Measurements from ENCODE around the gene PLCL2. TPM values are rescaled to one million over a fixed set of nuclear protein-coding genes. Genes with fewer than 3 reads are reported as not detected.

PLCL2 gene
- total RNA-seq, 4 donors from 2014 or later = 1.4 to 4.5 (median 3.9) TPM

GRCh38 chr3:17023006-17023664 lies 138.4 kb downstream of the PLCL2 start:
- TF ChIP-seq POLR2A (IDR thresholded peaks at IDR 0.05) = no peak
- TF ChIP-seq CTCF (IDR thresholded peaks at IDR 0.05) = no peak
- no peak overlapping the region for H3K4me3 ChIP-seq (ENCODE audit: low read depth, poor library complexity, severe bottlenecking)
- 49 to 51% methylated on average over 6 of the region's 6 CpGs for WGBS, 2 donors
- DNase-seq (ENCODE audit: low spot score in 2 of 2) = no peak
- intact Hi-C loops (cut with DNase I; ENCODE audit: low total_unique reads) = no loop called here

GRCh38 chr3:17025594-17026139 lies 140.9 kb downstream of the PLCL2 start:
- DNase-seq (ENCODE audit: low spot score in 2 of 2) = no peak
- no peak overlapping the region for H3K4me3 ChIP-seq (ENCODE audit: low read depth, poor library complexity, severe bottlenecking)
- WGBS, 2 donors = 90 to 93% methylated on average over 5 of the region's 5 CpGs
- intact Hi-C loops (cut with DNase I; ENCODE audit: low total_unique reads) = no loop called here
- TF ChIP-seq CTCF (IDR thresholded peaks at IDR 0.05) = no peak
- TF ChIP-seq POLR2A (IDR thresholded peaks at IDR 0.05) = no peak

GRCh38 chr3:17027318-17027717 lies 142.6 kb downstream of the PLCL2 start:
- 74 to 85% methylated on average over 1 of the region's 1 CpG for WGBS, 2 donors
- no peak for TF ChIP-seq POLR2A (IDR thresholded peaks at IDR 0.05)
- no peak overlapping the region for H3K4me3 ChIP-seq (ENCODE audit: low read depth, poor library complexity, severe bottlenecking)
- intact Hi-C loops (cut with DNase I; ENCODE audit: low total_unique reads) = no loop called here
- no peak for DNase-seq (ENCODE audit: low spot score in 2 of 2)

- 81 to 92% methylated on average over 4 of the region's 4 CpGs for WGBS, 2 donors
- intact Hi-C loops (cut with DNase I; ENCODE audit: low total_unique reads) = no loop called here
- no peak for DNase-seq (ENCODE audit: low spot score in 2 of 2)
- no peak for TF ChIP-seq POLR2A (IDR thresholded peaks at IDR 0.05)
- TF ChIP-seq CTCF (IDR thresholded peaks at IDR 0.05) = no peak
- no peak overlapping the region for H3K4me3 ChIP-seq (ENCODE audit: low read depth, poor library complexity, severe bottlenecking)
These were observed 143.6 kb downstream of the PLCL2 start for GRCh38 chr3:17028363-17028762.

- no peak overlapping the region for H3K4me3 ChIP-seq (ENCODE audit: low read depth, poor library complexity, severe bottlenecking)
- intact Hi-C loops (cut with DNase I; ENCODE audit: low total_unique reads) = no loop called here
- DNase-seq (ENCODE audit: low spot score in 2 of 2) = no peak
- TF ChIP-seq CTCF (IDR thresholded peaks at IDR 0.05) (no peak), POLR2A (IDR thresholded peaks at IDR 0.05) (no peak)
- 66 to 67% methylated on average over 3 of the region's 3 CpGs for WGBS, 2 donors
These were observed 145.7 kb downstream of the PLCL2 start for GRCh38 chr3:17030438-17030837.

GRCh38 chr3:17030956-17031652 lies 146.3 kb downstream of the PLCL2 start:
- intact Hi-C loops (cut with DNase I; ENCODE audit: low total_unique reads) = no loop called here
- TF ChIP-seq POLR2A (IDR thresholded peaks at IDR 0.05) = no peak
- no peak for TF ChIP-seq CTCF (IDR thresholded peaks at IDR 0.05)
- no peak overlapping the region for H3K4me3 ChIP-seq (ENCODE audit: low read depth, poor library complexity, severe bottlenecking)
- no peak for DNase-seq (ENCODE audit: low spot score in 2 of 2)
- 69 to 78% methylated on average over 4 of the region's 4 CpGs for WGBS, 2 donors
